Measurements from ENCODE around the gene ARHGAP12. TPM values are rescaled to one million over a fixed set of nuclear protein-coding genes. Genes with fewer than 3 reads are reported as not detected.

Gene ARHGAP12
- total RNA-seq, 8 experiments from 2014 or later = 20.9 to 50.3 (median 29.7) TPM

- 33 to 100% (median 94%) methylated on average over 1 to 2 of the region's 2 CpGs; no CpG with 5 or more reads in 2 of the 10 experiments for WGBS, 10 experiments
- Histone ChIP-seq H3K27ac (no peak overlapping the region), H3K4me1 (replicated peaks in 1 of 2) (no peaks in the 10 kb centered on the region), H3K4me3 (no peak overlapping the region)
- in situ Hi-C loops (cut with MboI; ENCODE audit: low pct_unique_long_range_greater_than_20kb in 2 of 9, low sequenced_read_pairs in 9 of 9, unreplicated experiment in 9 of 9) = no loop called here
- ATAC-seq (replicated peaks in 6 of 8) = no peak
Measured at GRCh38 chr10:31958856-31959255, 30.2 kb upstream of the ARHGAP12 start.

- no peaks in the 10 kb centered on the region for H3K4me1 ChIP-seq (replicated peaks in 1 of 2)
- in situ Hi-C loops (cut with MboI; ENCODE audit: low pct_unique_long_range_greater_than_20kb in 2 of 9, low sequenced_read_pairs in 9 of 9, unreplicated experiment in 9 of 9) = no loop called here
- H3K4me3 ChIP-seq = no peak overlapping the region
- ATAC-seq (replicated peaks in 6 of 8) = no peak
- no peak overlapping the region for H3K27ac ChIP-seq
- 78 to 100% (median 91%) methylated on average over 1 to 5 of the region's 5 CpGs for WGBS, 10 experiments
Measured at GRCh38 chr10:31956200-31956946, 27.7 kb upstream of the ARHGAP12 start.

GRCh38 chr10:31954410-31955191 is 26.0 kb upstream of the ARHGAP12 start:
- no peak overlapping the region for H3K4me3 ChIP-seq
- in situ Hi-C loops (cut with MboI; ENCODE audit: low pct_unique_long_range_greater_than_20kb in 2 of 9, low sequenced_read_pairs in 9 of 9, unreplicated experiment in 9 of 9) = no loop called here
- 67 to 100% (median 100%) methylated on average over 1 to 2 of the region's 2 CpGs; no CpG with 5 or more reads in 1 of the 10 experiments for WGBS, 10 experiments
- ATAC-seq (replicated peaks in 6 of 8) = no peak
- H3K27ac ChIP-seq = no peak overlapping the region
- no peaks in the 10 kb centered on the region for H3K4me1 ChIP-seq (replicated peaks in 1 of 2)

- H3K27ac ChIP-seq = no peak overlapping the region
- no peak for ATAC-seq (replicated peaks in 6 of 8)
- 17 to 100% (median 96%) methylated on average over 1 to 2 of the region's 2 CpGs; no CpG with 5 or more reads in 1 of the 10 experiments for WGBS, 10 experiments
Measured at GRCh38 chr10:31953480-31953879, 24.8 kb upstream of the ARHGAP12 start.

GRCh38 chr10:31953080-31953479 is 24.4 kb upstream of the ARHGAP12 start:
- Histone ChIP-seq H3K4me1 (replicated peaks in 1 of 2) (no peaks in the 10 kb centered on the region), H3K4me3 (no peak overlapping the region), H3K27ac (no peak overlapping the region)
- no peak for ATAC-seq (replicated peaks in 6 of 8)
- in situ Hi-C loops (cut with MboI; ENCODE audit: low pct_unique_long_range_greater_than_20kb in 2 of 9, low sequenced_read_pairs in 9 of 9, unreplicated experiment in 9 of 9) = no loop called here

More at GRCh38 chr10:31953480-31953879, 24.8 kb upstream of the ARHGAP12 start:
- no peak overlapping the region for H3K4me3 ChIP-seq
- H3K4me1 ChIP-seq (replicated peaks in 1 of 2) = no peaks in the 10 kb centered on the region
- in situ Hi-C loops (cut with MboI; ENCODE audit: low pct_unique_long_range_greater_than_20kb in 2 of 9, low sequenced_read_pairs in 9 of 9, unreplicated experiment in 9 of 9) = no loop called here

- ATAC-seq (replicated peaks in 6 of 8) = no peak
- Histone ChIP-seq H3K4me3 (no peak overlapping the region), H3K27ac (no peak overlapping the region), H3K4me1 (replicated peaks in 1 of 2) (peaks cover 0 to 4% of the 10 kb centered on the region in 2 donors)
- WGBS, 10 experiments = 20 to 80% (median 47%) methylated on average over 1 to 2 of the region's 2 CpGs; no CpG with 5 or more reads in 2 of the 10 experiments
- in situ Hi-C loops (cut with MboI; ENCODE audit: low pct_unique_long_range_greater_than_20kb in 2 of 9, low sequenced_read_pairs in 9 of 9, unreplicated experiment in 9 of 9) = no loop called here
Measured at GRCh38 chr10:31952066-31952465, 23.4 kb upstream of the ARHGAP12 start.

- in situ Hi-C loops (cut with MboI; ENCODE audit: low pct_unique_long_range_greater_than_20kb in 2 of 9, low sequenced_read_pairs in 9 of 9, unreplicated experiment in 9 of 9) = no loop called here
- 100% methylated on average over 1 to 2 of the region's 3 CpGs; no CpG with 5 or more reads in 3 of the 10 experiments for WGBS, 10 experiments
Measured at GRCh38 chr10:31949266-31949665, 20.6 kb upstream of the ARHGAP12 start.

GRCh38 chr10:31948021-31948420 is 19.4 kb upstream of the ARHGAP12 start:
- Histone ChIP-seq H3K4me1 (replicated peaks in 1 of 2) (peaks cover 10 to 14% of the 10 kb centered on the region in 2 donors), H3K4me3 (no peak overlapping the region), H3K27ac (no peak overlapping the region)
- in situ Hi-C loops (cut with MboI; ENCODE audit: low pct_unique_long_range_greater_than_20kb in 2 of 9, low sequenced_read_pairs in 9 of 9, unreplicated experiment in 9 of 9) = no loop called here
- 22 to 100% (median 89%) methylated on average over 1 to 5 of the region's 7 CpGs; no CpG with 5 or more reads in 1 of the 10 experiments for WGBS, 10 experiments
- peak in 3 of 8 experiments; percentile 20 to 36 (median 21) for ATAC-seq (replicated peaks in 6 of 8)

More at GRCh38 chr10:31949266-31949665, 20.6 kb upstream of the ARHGAP12 start:
- ATAC-seq (replicated peaks in 6 of 8) = no peak
- Histone ChIP-seq H3K4me3 (no peak overlapping the region), H3K4me1 (replicated peaks in 1 of 2) (peaks cover 9 to 14% of the 10 kb centered on the region in 2 donors), H3K27ac (no peak overlapping the region)

- ATAC-seq (replicated peaks in 6 of 8) = peak; percentile 34 to 99 (median 56)
- 16 to 75% (median 53%) methylated on average over 2 to 7 of the region's 7 CpGs for WGBS, 10 experiments
- H3K27ac ChIP-seq = no peak overlapping the region
- H3K4me1 ChIP-seq (replicated peaks in 1 of 2) = peaks cover 10 to 14% of the 10 kb centered on the region in 2 donors
- H3K4me3 ChIP-seq = no peak overlapping the region
- in situ Hi-C loops (cut with MboI; ENCODE audit: low pct_unique_long_range_greater_than_20kb in 2 of 9, low sequenced_read_pairs in 9 of 9, unreplicated experiment in 9 of 9) = no loop called here
Measured at GRCh38 chr10:31947144-31947926, 18.7 kb upstream of the ARHGAP12 start.

GRCh38 chr10:31945392-31945791 is 16.8 kb upstream of the ARHGAP12 start:
- ATAC-seq (replicated peaks in 6 of 8) = no peak
- no peak overlapping the region for H3K4me3 ChIP-seq
- 57 to 100% (median 83%) methylated on average over 1 of the region's 1 CpG; no CpG with 5 or more reads in 3 of the 10 experiments for WGBS, 10 experiments
- H3K27ac ChIP-seq = no peak overlapping the region
- H3K4me1 ChIP-seq (replicated peaks in 1 of 2) = peaks cover 14 to 19% of the 10 kb centered on the region in 2 donors
- in situ Hi-C loops (cut with MboI; ENCODE audit: low pct_unique_long_range_greater_than_20kb in 2 of 9, low sequenced_read_pairs in 9 of 9, unreplicated experiment in 9 of 9) = no loop called here

GRCh38 chr10:31944071-31944433 is 15.4 kb upstream of the ARHGAP12 start:
- H3K4me3 ChIP-seq = no peak overlapping the region
- peaks cover 14 to 19% of the 10 kb centered on the region in 2 donors for H3K4me1 ChIP-seq (replicated peaks in 1 of 2)
- no peak for ATAC-seq (replicated peaks in 6 of 8)
- peak overlapping the region; percentile 41 to 51 for H3K27ac ChIP-seq
- in situ Hi-C loops (cut with MboI; ENCODE audit: low pct_unique_long_range_greater_than_20kb in 2 of 9, low sequenced_read_pairs in 9 of 9, unreplicated experiment in 9 of 9) = no loop called here
- 74 to 100% (median 92%) methylated on average over 1 to 2 of the region's 3 CpGs; no CpG with 5 or more reads in 1 of the 10 experiments for WGBS, 10 experiments

- in situ Hi-C loops (cut with MboI; ENCODE audit: low pct_unique_long_range_greater_than_20kb in 2 of 9, low sequenced_read_pairs in 9 of 9, unreplicated experiment in 9 of 9) = no loop called here
- WGBS, 10 experiments = 83 to 100% (median 97%) methylated on average over 3 to 4 of the region's 4 CpGs
- H3K27ac ChIP-seq = no peak overlapping the region
- peaks cover 14 to 19% of the 10 kb centered on the region in 2 donors for H3K4me1 ChIP-seq (replicated peaks in 1 of 2)
- H3K4me3 ChIP-seq = no peak overlapping the region
- ATAC-seq (replicated peaks in 6 of 8) = no peak
Measured at GRCh38 chr10:31942892-31943291, 14.3 kb upstream of the ARHGAP12 start.

GRCh38 chr10:31942435-31942834 is 13.8 kb upstream of the ARHGAP12 start:
- in situ Hi-C loops (cut with MboI; ENCODE audit: low pct_unique_long_range_greater_than_20kb in 2 of 9, low sequenced_read_pairs in 9 of 9, unreplicated experiment in 9 of 9) = no loop called here
- H3K4me3 ChIP-seq = no peak overlapping the region
- 71 to 100% (median 86%) methylated on average over 1 of the region's 1 CpG; no CpG with 5 or more reads in 5 of the 10 experiments for WGBS, 10 experiments
- no peak overlapping the region for H3K27ac ChIP-seq
- peaks cover 14 to 19% of the 10 kb centered on the region in 2 donors for H3K4me1 ChIP-seq (replicated peaks in 1 of 2)
- ATAC-seq (replicated peaks in 6 of 8) = no peak
